ENCODE data around the gene KAZN.

KAZN gene

GRCh38 chr1:14873677-14874076 lies 275.2 kb downstream of the KAZN start:
- DNase-seq (ENCODE audit: insufficient read length, low spot score) (no peak), FAIRE-seq (no peak)

DNA sequence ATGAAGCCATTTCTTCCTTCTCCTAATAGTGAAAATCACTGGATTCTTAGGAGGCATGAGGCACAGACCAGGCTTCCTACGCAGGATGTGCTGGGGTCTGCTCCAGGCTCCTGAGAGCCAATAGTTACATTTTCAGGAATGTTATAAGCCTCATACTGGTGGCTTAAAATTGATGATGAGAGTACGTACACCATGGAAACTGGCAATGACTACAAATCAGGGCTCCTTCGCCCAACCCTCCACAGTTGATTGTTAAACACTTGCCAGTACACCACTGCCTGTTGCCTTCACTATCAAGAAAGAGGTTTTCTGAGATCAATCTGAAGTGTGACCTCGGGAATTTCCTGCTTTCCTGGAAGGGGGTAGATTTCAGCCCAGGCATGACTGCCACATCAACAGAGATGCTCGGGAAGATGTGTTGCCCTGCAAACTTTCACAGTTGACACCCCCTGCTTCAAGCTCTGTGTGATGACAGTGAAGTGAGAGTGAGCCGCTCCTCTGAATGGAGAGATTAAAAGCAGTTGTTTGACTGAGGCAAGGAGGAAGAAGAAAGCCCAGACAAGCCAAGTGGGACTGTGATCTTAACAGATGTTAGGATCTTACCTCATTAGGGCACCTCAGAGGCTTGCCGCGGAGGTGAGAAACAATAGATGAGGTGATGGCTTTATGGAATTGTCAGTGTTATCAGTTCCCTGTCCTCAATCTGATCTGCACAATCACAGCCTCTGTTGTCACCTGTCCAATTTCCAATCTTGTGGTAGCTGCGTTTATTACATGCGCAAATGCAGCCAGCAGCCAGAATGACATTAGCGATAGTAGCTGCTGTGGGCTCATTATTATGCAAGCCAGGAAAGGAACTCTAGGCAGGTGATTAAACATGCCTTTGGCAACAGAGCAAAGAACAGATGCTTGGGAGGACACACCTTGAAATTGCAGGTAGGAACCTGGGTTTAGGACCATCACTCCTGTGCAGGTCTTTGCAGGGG lies 277.3 kb downstream of the KAZN start:
- FAIRE-seq (no peak), DNase-seq (ENCODE audit: insufficient read length, low spot score) (no peak)

DNA sequence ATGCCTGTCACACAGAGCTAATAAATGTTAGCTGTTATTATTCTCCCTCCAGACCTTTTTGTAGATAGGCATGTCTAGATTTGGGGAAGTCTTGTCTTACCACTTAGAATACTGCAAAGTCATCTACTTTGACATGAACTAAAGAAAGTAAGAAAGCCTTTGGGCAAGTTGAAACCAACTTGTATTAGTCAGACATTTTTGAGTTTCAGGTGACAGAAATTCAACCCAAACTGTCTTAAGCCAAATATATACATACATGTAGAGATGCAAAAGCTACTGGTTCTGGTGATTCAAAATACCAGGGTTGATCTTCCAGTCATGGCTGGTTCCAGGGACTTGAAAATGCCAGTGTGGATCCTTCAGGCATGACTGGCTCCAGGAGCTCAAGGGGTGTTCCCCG lies 278.3 kb downstream of the KAZN start:
- DNase-seq (ENCODE audit: insufficient read length, low spot score) (no peak), FAIRE-seq (no peak)

- DNase-seq (ENCODE audit: insufficient read length, low spot score) (no peak), FAIRE-seq (no peak)
These were observed 278.7 kb downstream of the KAZN start for GRCh38 chr1:14877224-14877623.

- no peak for FAIRE-seq
- DNase-seq (ENCODE audit: insufficient read length, low spot score): no peak
These were observed 279.6 kb downstream of the KAZN start for GRCh38 chr1:14878124-14878523.

DNA sequence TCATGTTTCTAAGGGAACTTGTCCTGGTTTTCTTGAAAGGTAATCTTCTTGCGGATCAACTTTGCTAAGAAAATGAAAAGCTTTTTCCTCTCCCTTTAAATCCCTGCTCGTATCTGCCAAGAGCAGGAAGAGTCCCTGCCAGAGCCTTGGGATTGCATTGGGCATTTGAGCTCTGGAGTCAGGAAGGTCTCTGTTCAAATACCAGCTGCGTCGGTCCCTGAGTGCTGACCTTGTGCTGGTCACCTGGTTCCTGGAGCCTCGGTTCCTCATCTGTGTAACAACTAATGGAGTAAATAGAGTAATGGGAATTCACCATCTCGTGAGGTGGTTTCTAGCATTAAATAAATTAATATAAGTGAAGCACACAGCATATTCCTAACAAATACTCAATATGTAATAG lies 280.5 kb downstream of the KAZN start:
- DNase-seq (ENCODE audit: insufficient read length, low spot score) (no peak), FAIRE-seq (no peak)

- FAIRE-seq: no peak
- DNase-seq (ENCODE audit: insufficient read length, low spot score): no peak
These were observed 282.2 kb downstream of the KAZN start for GRCh38 chr1:14880456-14881316.

- peak; percentile 34 for DNase-seq (ENCODE audit: insufficient read length, low spot score)
- peak; percentile 73 for FAIRE-seq
These were observed 283.5 kb downstream of the KAZN start for GRCh38 chr1:14881775-14882672.

GRCh38 chr1:14884614-14885175 lies 286.2 kb downstream of the KAZN start:
- FAIRE-seq: no peak
- DNase-seq (ENCODE audit: insufficient read length, low spot score): no peak

DNA sequence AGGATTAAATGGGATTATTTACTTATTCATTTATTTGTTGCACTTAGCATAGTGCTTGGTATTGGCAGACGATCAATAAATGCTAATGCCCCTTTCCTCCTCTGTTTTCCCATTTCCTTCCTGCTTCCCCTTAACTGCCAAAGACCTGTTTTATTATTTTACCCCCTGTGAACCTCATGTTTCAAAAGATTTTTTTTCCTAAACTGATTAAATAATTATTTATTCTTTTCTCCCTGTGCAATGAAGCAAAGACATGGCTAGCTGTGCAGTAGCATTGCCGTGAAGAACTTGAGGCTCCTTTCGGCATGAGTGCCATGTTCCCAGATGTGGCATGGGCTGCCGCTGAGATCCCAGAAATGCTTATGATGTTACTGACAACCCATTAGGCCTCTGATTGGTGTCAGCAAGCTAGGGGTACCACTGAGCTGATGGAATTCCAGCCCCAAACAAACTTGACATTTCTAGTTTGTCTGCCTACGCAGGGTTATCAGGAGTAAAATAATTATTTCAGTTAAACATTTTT lies 288.6 kb downstream of the KAZN start:
- FAIRE-seq (no peak), DNase-seq (ENCODE audit: insufficient read length, low spot score) (no peak)

GRCh38 chr1:14887764-14888350 lies 289.4 kb downstream of the KAZN start:
- no peak for DNase-seq (ENCODE audit: insufficient read length, low spot score)
- FAIRE-seq: no peak

DNA sequence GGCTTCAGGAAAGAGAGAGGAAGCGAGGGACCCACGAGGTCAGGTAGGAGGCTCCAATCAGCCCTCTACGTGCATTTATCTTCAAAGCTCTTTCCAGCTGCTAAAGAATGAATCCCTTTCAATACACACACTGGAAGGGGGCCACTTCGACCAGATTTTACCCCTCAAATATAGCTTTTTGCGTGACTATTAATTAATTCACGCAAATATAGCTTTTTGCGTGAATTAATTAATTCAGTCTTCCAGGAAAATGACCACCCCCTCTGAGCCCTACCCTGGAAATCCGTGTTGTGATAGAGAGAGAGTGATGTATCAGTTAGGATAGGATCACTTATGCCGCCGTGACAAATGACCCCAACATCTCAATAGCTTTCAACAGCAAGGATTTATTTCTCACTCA lies 289.9 kb downstream of the KAZN start:
- FAIRE-seq (no peak), DNase-seq (ENCODE audit: insufficient read length, low spot score) (no peak)

GRCh38 chr1:14889825-14890440 lies 291.4 kb downstream of the KAZN start:
- DNase-seq (ENCODE audit: insufficient read length, low spot score): no peak
- no peak for FAIRE-seq

GRCh38 chr1:14891991-14892390 lies 293.5 kb downstream of the KAZN start:
- DNase-seq (ENCODE audit: insufficient read length, low spot score) (no peak), FAIRE-seq (no peak)

- FAIRE-seq (no peak), DNase-seq (ENCODE audit: insufficient read length, low spot score) (no peak)
These were observed 296.5 kb downstream of the KAZN start for GRCh38 chr1:14894811-14895560.

DNA sequence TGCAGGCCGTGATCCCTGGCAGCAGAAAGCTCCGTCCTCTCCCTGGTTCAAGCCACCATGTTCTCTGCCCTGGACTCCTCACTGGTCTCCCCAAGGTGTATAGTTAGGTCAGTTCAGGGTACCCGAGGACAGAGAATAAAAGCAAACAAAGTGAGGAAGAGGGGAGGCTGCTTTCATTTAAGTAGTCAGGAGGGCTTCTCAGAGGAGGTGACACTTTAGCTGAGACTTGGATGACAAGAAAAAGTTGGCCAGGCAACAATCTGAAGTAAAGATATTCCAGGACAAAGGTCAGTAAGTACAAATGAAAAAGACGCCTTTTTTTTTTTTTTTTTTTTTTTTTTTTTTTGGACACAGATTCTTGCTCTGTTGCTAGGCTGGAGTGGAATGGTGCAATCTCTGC lies 297.2 kb downstream of the KAZN start:
- no peak for DNase-seq (ENCODE audit: insufficient read length, low spot score)
- FAIRE-seq: no peak

- DNase-seq (ENCODE audit: insufficient read length, low spot score) (no peak), FAIRE-seq (no peak)
These were observed 298.0 kb downstream of the KAZN start for GRCh38 chr1:14896381-14897079.

GRCh38 chr1:14897080-14897449 lies 298.6 kb downstream of the KAZN start:
- FAIRE-seq: no peak
- DNase-seq (ENCODE audit: insufficient read length, low spot score): no peak

Measured in GM19239 (cell line).